Left hindlimb (tissue), 1 donor: Measurements from ENCODE around the gene ESAM.

Experiments
- DNase-seq: peaks from one replicate; pipeline ENCODE4 v3.0.0-alpha.2; 2018

ESAM gene

GRCh38 chr11:124769806-124770774 is 8.0 kb upstream of the ESAM start:
- DNase-seq = no peak

GRCh38 chr11:124768914-124769313 is 6.8 kb upstream of the ESAM start:
- DNase-seq = no peak

- DNase-seq = no peak
These were observed 4.1 kb upstream of the ESAM start for GRCh38 chr11:124766156-124766555.

- peak; percentile 88 for DNase-seq
These were observed 1.3 kb upstream of the ESAM start for GRCh38 chr11:124763156-124763947.

- DNase-seq = peak; percentile 44
These were observed 600 bp upstream of the ESAM start for GRCh38 chr11:124762624-124763155.

- no peak for DNase-seq
These were observed 587 bp downstream of the ESAM start for GRCh38 chr11:124761301-124762104.

GRCh38 chr11:124760806-124761205 is 1.3 kb downstream of the ESAM start:
- DNase-seq = no peak

- DNase-seq = peak; percentile 36
These were observed 1.9 kb downstream of the ESAM start for GRCh38 chr11:124760205-124760652.

GRCh38 chr11:124759266-124760204 is 2.6 kb downstream of the ESAM start:
- no peak for DNase-seq

- DNase-seq = peak; percentile 71
These were observed 3.5 kb downstream of the ESAM start for GRCh38 chr11:124758355-124759265.

- DNase-seq = no peak
These were observed 4.8 kb downstream of the ESAM start for GRCh38 chr11:124757320-124757719.

GRCh38 chr11:124756753-124757227 is 5.3 kb downstream of the ESAM start:
- DNase-seq = no peak

- DNase-seq = no peak
These were observed 5.9 kb downstream of the ESAM start for GRCh38 chr11:124756033-124756752.

- no peak for DNase-seq
These were observed 7.4 kb downstream of the ESAM start for GRCh38 chr11:124754710-124755109.

GRCh38 chr11:124754309-124754708 is 7.8 kb downstream of the ESAM start:
- DNase-seq = no peak

GRCh38 chr11:124753624-124754023 is 8.5 kb downstream of the ESAM start:
- no peak for DNase-seq

- DNase-seq = no peak
These were observed 8.9 kb downstream of the ESAM start for GRCh38 chr11:124753205-124753604.

GRCh38 chr11:124752471-124753102 is 9.5 kb downstream of the ESAM start:
- DNase-seq = no peak
